Activated B cell treated with CpG ODN at 0.5 μM for 24 hours (primary cell): Measurements from ENCODE around the gene TBC1D22B. TPM values are rescaled to one million over a fixed set of nuclear protein-coding genes. Genes with fewer than 3 reads are reported as not detected.

Experiments used
- ATAC-seq: fragments of 200-7000 bp; cut with Tn5 transposase; one replicate; pipeline ENCODE4 v1.10.0; 2021; ENCODE audit warnings: low read depth, mild to moderate bottlenecking, moderate library complexity
- CTCF ChIA-PET: fragments of 350-600 bp; sonication (Branson Sonifier 250); formaldehyde crosslinking; loops from one replicate; lab custom pipeline; 2021; ENCODE audit warnings: antibody characterized with exemption; lab: Charles Lee
- POLR2A ChIA-PET: fragments of 350-600 bp; sonication (Branson Sonifier 250); formaldehyde crosslinking; loops from one replicate; lab custom pipeline; 2021; ENCODE audit warnings: antibody characterized with exemption; lab: Charles Lee
- DNase-seq: peaks from one replicate; pipeline ENCODE4 v3.0.0; 2022
- H3K27ac Mint-ChIP-seq: one replicate; pipeline ENCODE4 v1.8.0; 2020; ENCODE audit warnings: mixed read lengths
- H3K27me3 Mint-ChIP-seq: one replicate; pipeline ENCODE4 v1.8.0; 2021; ENCODE audit warnings: mixed read lengths
- H3K36me3 Mint-ChIP-seq: one replicate; pipeline ENCODE4 v1.8.0; 2021; ENCODE audit warnings: low read depth, mixed read lengths
- H3K4me1 Mint-ChIP-seq: one replicate; pipeline ENCODE4 v1.8.0; 2021; ENCODE audit warnings: mixed read lengths
- H3K4me3 Mint-ChIP-seq: one replicate; pipeline ENCODE4 v1.8.0; 2020; ENCODE audit warnings: mild to moderate bottlenecking, mixed read lengths
- H3K9me3 Mint-ChIP-seq: one replicate; pipeline ENCODE4 v1.8.0; 2020; ENCODE audit warnings: mixed read lengths
- intact Hi-C: fragments of 100-400 bp; cut with micrococcal nuclease; formaldehyde crosslinking; loops from one replicate; pipeline ENCODE4 v1.15.1; 2024
- total RNA-seq: library from RNA; stranded (reverse); gene quantifications from 2 replicates; pipeline ENCODE4 v1.2.3, GENCODE V29; 2022
- TF ChIP-seq, protein P1 (sequence below): fragments of 200-600 bp; IDR thresholded peaks from one replicate; pipeline ENCODE4 v1.8.0; 2022; ENCODE audit warnings: antibody characterized with exemption, mild to moderate bottlenecking

The TBC1D22B gene
- total RNA-seq, 1 donor from 2014 or later: 10.7 TPM

GRCh38 chr6:37302086-37302686 lies 44.6 kb downstream of the TBC1D22B start:
- no peak overlapping the region for H3K27ac Mint-ChIP-seq
- peaks cover 9% of the 10 kb centered on the region for H3K4me1 Mint-ChIP-seq
- peaks cover 79% of the 10 kb centered on the region for H3K36me3 Mint-ChIP-seq
- DNase-seq (no peak), ATAC-seq (no peak)
- POLR2A ChIA-PET: interaction anchor here (0.9 kb wide), 1 partner anchor 18 kb away, joined by 3 read pairs; no protein-coding TSS in a partner anchor
- CTCF ChIA-PET: interaction anchor here (1.2 kb wide), 1 partner anchor 12 kb away, joined by 6 read pairs; no protein-coding TSS in a partner anchor
- TF ChIP-seq, protein P1, sequence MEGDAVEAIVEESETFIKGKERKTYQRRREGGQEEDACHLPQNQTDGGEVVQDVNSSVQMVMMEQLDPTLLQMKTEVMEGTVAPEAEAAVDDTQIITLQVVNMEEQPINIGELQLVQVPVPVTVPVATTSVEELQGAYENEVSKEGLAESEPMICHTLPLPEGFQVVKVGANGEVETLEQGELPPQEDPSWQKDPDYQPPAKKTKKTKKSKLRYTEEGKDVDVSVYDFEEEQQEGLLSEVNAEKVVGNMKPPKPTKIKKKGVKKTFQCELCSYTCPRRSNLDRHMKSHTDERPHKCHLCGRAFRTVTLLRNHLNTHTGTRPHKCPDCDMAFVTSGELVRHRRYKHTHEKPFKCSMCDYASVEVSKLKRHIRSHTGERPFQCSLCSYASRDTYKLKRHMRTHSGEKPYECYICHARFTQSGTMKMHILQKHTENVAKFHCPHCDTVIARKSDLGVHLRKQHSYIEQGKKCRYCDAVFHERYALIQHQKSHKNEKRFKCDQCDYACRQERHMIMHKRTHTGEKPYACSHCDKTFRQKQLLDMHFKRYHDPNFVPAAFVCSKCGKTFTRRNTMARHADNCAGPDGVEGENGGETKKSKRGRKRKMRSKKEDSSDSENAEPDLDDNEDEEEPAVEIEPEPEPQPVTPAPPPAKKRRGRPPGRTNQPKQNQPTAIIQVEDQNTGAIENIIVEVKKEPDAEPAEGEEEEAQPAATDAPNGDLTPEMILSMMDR: no peak
- no peak overlapping the region for H3K4me3 Mint-ChIP-seq
- H3K9me3 Mint-ChIP-seq: no peaks in the 10 kb centered on the region
- H3K27me3 Mint-ChIP-seq: no peaks in the 10 kb centered on the region
- intact Hi-C loops: no loop called here

GRCh38 chr6:37303091-37303660 lies 45.6 kb downstream of the TBC1D22B start:
- no peak for ATAC-seq
- no peak for DNase-seq
- intact Hi-C loops: no loop called here
- POLR2A ChIA-PET: interaction anchor here (0.9 kb wide), 1 partner anchor 17 kb away, joined by 3 read pairs; no protein-coding TSS in a partner anchor
- Mint-ChIP-seq H3K9me3 (no peaks in the 10 kb centered on the region), H3K4me1 (peaks cover 9% of the 10 kb centered on the region), H3K27ac (no peak overlapping the region), H3K4me3 (no peak overlapping the region), H3K27me3 (no peaks in the 10 kb centered on the region), H3K36me3 (peaks cover 76% of the 10 kb centered on the region)
- CTCF ChIA-PET: interaction anchor here (2.2 kb wide), 1 partner anchor 11 kb away, joined by 6 read pairs; no protein-coding TSS in a partner anchor
- TF ChIP-seq, protein P1: no peak

DNA sequence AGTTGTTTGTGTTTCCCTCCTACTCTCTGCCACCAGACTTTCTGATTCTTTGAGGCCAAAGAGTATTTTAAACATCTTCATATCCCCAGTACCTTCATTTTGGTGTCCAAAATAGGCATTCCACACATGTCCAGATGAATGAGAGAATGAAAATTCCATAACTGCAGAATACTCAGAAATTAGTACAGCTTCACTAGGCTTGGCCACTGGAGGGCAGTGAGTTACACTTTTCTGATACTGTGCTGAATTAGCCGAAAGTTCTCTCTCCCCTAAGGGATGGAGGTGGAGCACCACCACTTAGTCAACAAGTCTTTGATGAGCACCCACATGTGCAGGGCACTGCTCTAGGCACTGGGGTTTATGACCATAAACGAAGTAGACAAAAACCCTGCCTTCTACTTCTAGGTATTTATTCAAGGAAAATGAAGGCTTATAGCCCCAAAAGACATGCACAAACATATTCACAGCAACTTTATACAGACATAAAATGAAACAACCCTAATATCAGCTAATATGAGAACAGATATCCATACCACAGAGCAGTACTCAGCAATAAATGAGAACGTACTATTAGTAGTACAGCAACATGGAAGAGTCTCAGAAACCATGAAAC lies 46.4 kb downstream of the TBC1D22B start:
- ChIA-PET POLR2A (no interaction called here), CTCF (interaction anchor here (2.2 kb wide), 1 partner anchor 11 kb away, joined by 6 read pairs; no protein-coding TSS in a partner anchor)
- H3K9me3 Mint-ChIP-seq: no peaks in the 10 kb centered on the region
- peaks cover 72% of the 10 kb centered on the region for H3K36me3 Mint-ChIP-seq
- DNase-seq (no peak), ATAC-seq (no peak)
- H3K27me3 Mint-ChIP-seq: no peaks in the 10 kb centered on the region
- no peak overlapping the region for H3K4me3 Mint-ChIP-seq
- intact Hi-C loops: no loop called here
- H3K27ac Mint-ChIP-seq: no peak overlapping the region
- TF ChIP-seq, protein P1: no peak
- H3K4me1 Mint-ChIP-seq: peaks cover 9% of the 10 kb centered on the region

DNA sequence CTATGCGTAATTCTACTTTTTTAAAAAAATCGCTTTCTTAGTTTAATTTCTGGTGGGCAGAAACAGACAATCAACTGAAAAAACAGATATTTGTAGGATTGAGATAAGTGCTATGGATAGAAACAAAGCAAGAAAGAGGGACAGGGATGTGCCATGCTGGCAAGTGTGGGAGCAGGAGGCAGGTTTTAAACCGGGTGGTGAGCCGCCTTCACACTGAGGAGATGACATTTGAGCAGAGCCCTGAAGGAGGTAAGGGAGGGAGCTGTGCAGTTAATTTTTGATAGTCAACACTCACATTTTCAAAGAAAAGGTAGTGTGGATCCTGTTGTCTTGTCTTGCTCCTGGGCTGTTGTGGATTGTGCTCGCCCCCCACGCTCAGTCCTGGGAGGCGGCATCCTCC lies 47.2 kb downstream of the TBC1D22B start:
- intact Hi-C loops: no loop called here
- TF ChIP-seq, protein P1: no peak
- no peak overlapping the region for H3K27ac Mint-ChIP-seq
- no peaks in the 10 kb centered on the region for H3K27me3 Mint-ChIP-seq
- no peak overlapping the region for H3K4me3 Mint-ChIP-seq
- ChIA-PET CTCF (interaction anchor here (2.2 kb wide), 1 partner anchor 10 kb away, joined by 6 read pairs; no protein-coding TSS in a partner anchor), POLR2A (no interaction called here)
- peaks cover 73% of the 10 kb centered on the region for H3K36me3 Mint-ChIP-seq
- no peaks in the 10 kb centered on the region for H3K9me3 Mint-ChIP-seq
- DNase-seq (no peak), ATAC-seq (no peak)
- H3K4me1 Mint-ChIP-seq: peaks cover 9% of the 10 kb centered on the region
